ENCODE results near the gene PLXNB2.

- TF ChIP-seq CTCF (IDR thresholded peaks at IDR 0.05; ENCODE audit: low read depth, low read length) (no peak), EZH2phosphoT487 (IDR thresholded peaks at IDR 0.05; ENCODE audit: low read depth) (no peak)
Observed at GRCh38 chr22:50253046-50253915, 54.2 kb downstream of the PLXNB2 start.

Measured in OCI-LY3 (cell line).